GM10266 (cell line): ENCODE results near the gene SMC5.

Experiments
- DNase-seq: peaks from one replicate; pipeline ENCODE4 v3.0.0; 2012; ENCODE audit errors: extremely low spot score
- CTCF ChIP-seq: IDR thresholded peaks from 2 replicates; pipeline ENCODE4 v1.5.1; 2012; ENCODE audit warnings: mild to moderate bottlenecking, low read depth; ENCODE audit not compliant: control insufficient read depth, insufficient read depth; ENCODE audit errors: missing control alignments

SMC5 gene

GRCh38 chr9:70403618-70404025, 144.8 kb downstream of the SMC5 start:
- TF ChIP-seq CTCF, result no peak
- DNase-seq, result no peak

GRCh38 chr9:70404261-70404660, 145.5 kb downstream of the SMC5 start:
- TF ChIP-seq CTCF, result no peak
- no peak for DNase-seq
